AG04449 (cell line): ENCODE measurements around the gene COA6.

Experiments used
- CTCF ChIA-PET: fragments of 350-600 bp; formaldehyde crosslinking; extraction: SDS; loops from one replicate; lab custom pipeline; 2021; ENCODE audit warnings: antibody characterized with exemption; lab: Yijun Ruan, JAX
- POLR2A ChIA-PET: fragments of 400-600, 350-600 bp; formaldehyde crosslinking; extraction: SDS; loops from one replicate; lab custom pipeline; 2020; ENCODE audit warnings: antibody characterized with exemption, inconsistent platforms; lab: Yijun Ruan, JAX
- DNase-seq: peaks from one replicate; pipeline ENCODE4 v3.0.0-alpha.2; 2010; ENCODE audit warnings: low read depth, low spot score
- H3K4me3 ChIP-seq: 2 replicates; pipeline ENCODE4 v1.5.1; 2011; ENCODE audit warnings: low read depth, mild to moderate bottlenecking, control low read depth, low read length
- CTCF ChIP-seq: IDR thresholded peaks from one replicate; pipeline ENCODE4 v1.5.1; 2011; ENCODE audit warnings: mild to moderate bottlenecking, moderate library complexity, low read length, control low read depth, inconsistent platforms; ENCODE audit not compliant: insufficient read depth; ENCODE audit errors: missing control alignments

Gene COA6

GRCh38 chr1:234388094-234388493 lies 14.8 kb downstream of the COA6 start:
- ChIA-PET CTCF (no interaction called here), POLR2A (no interaction called here)
- no peak for TF ChIP-seq CTCF
- DNase-seq: no peak
- no peak overlapping the region for H3K4me3 ChIP-seq

- DNase-seq: no peak
- H3K4me3 ChIP-seq: no peak overlapping the region
- CTCF ChIA-PET: interaction anchor here (0.6 kb wide), 1 partner anchor 19 kb away, joined by 3 read pairs; no protein-coding TSS in a partner anchor
- POLR2A ChIA-PET: no interaction called here
- TF ChIP-seq CTCF: no peak
Observed at GRCh38 chr1:234393190-234393589, 19.9 kb downstream of the COA6 start.

GRCh38 chr1:234395297-234395696 lies 22.0 kb downstream of the COA6 start:
- no peak overlapping the region for H3K4me3 ChIP-seq
- no peak for TF ChIP-seq CTCF
- no peak for DNase-seq
- ChIA-PET POLR2A (no interaction called here), CTCF (interaction anchor here (0.9 kb wide), 1 partner anchor 10 kb away, joined by 3 read pairs; no protein-coding TSS in a partner anchor)

GRCh38 chr1:234396092-234396491 lies 22.8 kb downstream of the COA6 start:
- ChIA-PET CTCF (interaction anchor here (0.9 kb wide), 1 partner anchor 9 kb away, joined by 3 read pairs; no protein-coding TSS in a partner anchor), POLR2A (no interaction called here)
- no peak for TF ChIP-seq CTCF
- no peak for DNase-seq
- H3K4me3 ChIP-seq: no peak overlapping the region

GRCh38 chr1:234396871-234397270 lies 23.6 kb downstream of the COA6 start:
- no peak for TF ChIP-seq CTCF
- POLR2A ChIA-PET: no interaction called here
- CTCF ChIA-PET: no interaction called here
- no peak overlapping the region for H3K4me3 ChIP-seq
- DNase-seq: no peak

GRCh38 chr1:234397732-234398131 lies 24.5 kb downstream of the COA6 start:
- ChIA-PET CTCF (no interaction called here), POLR2A (no interaction called here)
- TF ChIP-seq CTCF: no peak
- H3K4me3 ChIP-seq: no peak overlapping the region
- no peak for DNase-seq
